B cell (primary cell): ENCODE data around the gene GALNT11. TPM values are rescaled to one million over a fixed set of nuclear protein-coding genes. Genes with fewer than 3 reads are reported as not detected.

Experiments
- ATAC-seq: fragments of 200-7000 bp; cut with Tn5 transposase; one replicate; pipeline ENCODE4 v1.10.0; 2021; ENCODE audit warnings: low read depth, mild to moderate bottlenecking, moderate number of reproducible peaks, moderate library complexity
- CTCF ChIA-PET: fragments of 350-600 bp; sonication (Branson Sonifier 250); formaldehyde crosslinking; loops from one replicate; lab custom pipeline; 2021; ENCODE audit warnings: antibody characterized with exemption, inconsistent platforms; lab: Charles Lee
- POLR2A ChIA-PET: fragments of 350-600 bp; sonication (Branson Sonifier 250); formaldehyde crosslinking; loops from one replicate; lab custom pipeline; 2021; ENCODE audit warnings: antibody characterized with exemption; lab: Charles Lee
- DNase-seq: peaks from one replicate; pipeline ENCODE4 v3.0.0; 2013
- H2AFZ ChIP-seq: 2 replicates; pipeline ENCODE4 v1.6.1; 2012; ENCODE audit warnings: mild to moderate bottlenecking, low read depth, low read length; ENCODE audit not compliant: insufficient read depth, poor library complexity, severe bottlenecking
- H3K27ac ChIP-seq, 2 donors: 1 replicate in 1 of 2; 2 replicates in 1 of 2; pipeline ENCODE4 v1.5.1; 2012 to 2013; ENCODE audit warnings: low read length in 2 of 2, mild to moderate bottlenecking in 2 of 2, moderate library complexity in 1 of 2
- H3K27me3 ChIP-seq, 4 experiments: fragments of 200-600 bp in 1 of 4; sonication (generic) in 1 of 4; replicated peaks in 1 of 4; 1 replicate in 2 of 4; 2 replicates in 2 of 4; pipeline versions ENCODE4 v1.6.1 to v1.7.0; 2013 to 2016; ENCODE audit warnings: low read length in 3 of 4, mild to moderate bottlenecking in 2 of 4, mixed read lengths in 1 of 4, moderate library complexity in 1 of 4; ENCODE audit not compliant: insufficient read depth in 4 of 4, control insufficient read depth in 3 of 4; ENCODE audit errors: control extremely low read depth in 1 of 4
- H3K36me3 ChIP-seq, 2 experiments: replicated peaks in 1 of 2; 1 replicate in 1 of 2; 2 replicates in 1 of 2; pipeline versions ENCODE4 v1.6.1 to v1.7.1; 2013; ENCODE audit warnings: low read length in 1 of 2; ENCODE audit not compliant: insufficient read depth in 2 of 2, control insufficient read depth in 1 of 2; ENCODE audit errors: control extremely low read depth in 1 of 2, extremely low read depth in 1 of 2
- H3K4me1 ChIP-seq, 2 donors: fragments of 200-600 bp in 1 of 2; sonication (generic) in 1 of 2; 1 replicate in 1 of 2; 2 replicates in 1 of 2; pipeline versions ENCODE4 v1.5.1 to v1.6.1; 2013 to 2017; ENCODE audit warnings: low read length in 2 of 2; ENCODE audit not compliant: control insufficient read depth in 2 of 2, insufficient read depth in 2 of 2
- H3K4me2 ChIP-seq: replicated peaks from 2 replicates; pipeline ENCODE3; 2012; ENCODE audit warnings: mild to moderate bottlenecking, low read depth, low read length; ENCODE audit not compliant: poor library complexity, severe bottlenecking
- H3K4me3 ChIP-seq, 5 experiments: fragments of 200-600 bp in 1 of 5; sonication (generic) in 1 of 5; 1 replicate in 3 of 5; 2 replicates in 2 of 5; pipeline versions ENCODE4 v1.5.1 to v1.7.0; 2011 to 2016; ENCODE audit warnings: low read length in 4 of 5, mild to moderate bottlenecking in 4 of 5, low read depth in 2 of 5, control low read depth in 1 of 5, moderate library complexity in 1 of 5; ENCODE audit not compliant: insufficient read depth in 1 of 5; ENCODE audit errors: control extremely low read depth in 1 of 5, extremely low read depth in 1 of 5
- H3K79me2 ChIP-seq: fragments of 200-600 bp; sonication (generic); one replicate; pipeline ENCODE4 v1.6.0; 2016; ENCODE audit warnings: low read length; ENCODE audit not compliant: control insufficient read depth, insufficient read depth
- H3K9ac ChIP-seq: fragments of 200-600 bp; sonication (generic); 2 replicates; pipeline ENCODE4 v1.6.1; 2017; ENCODE audit warnings: mild to moderate bottlenecking, low read length, moderate library complexity
- H3K9me3 ChIP-seq, 3 donors: one replicate each; pipeline versions ENCODE4 v1.6.1 to v1.7.1; 2013; ENCODE audit warnings: low read length in 2 of 3; ENCODE audit not compliant: control insufficient read depth in 2 of 3, insufficient read depth in 1 of 3; ENCODE audit errors: control extremely low read depth in 1 of 3
- H4K20me1 ChIP-seq: 2 replicates; pipeline ENCODE4 v1.6.0; 2012; ENCODE audit warnings: mild to moderate bottlenecking, low read length; ENCODE audit not compliant: insufficient read depth, control insufficient read depth, poor library complexity, severe bottlenecking
- H3K27ac Mint-ChIP-seq: one replicate; pipeline ENCODE4 v1.8.0; 2021; ENCODE audit warnings: mixed read lengths
- H3K27me3 Mint-ChIP-seq: one replicate; pipeline ENCODE4 v1.8.0; 2021; ENCODE audit warnings: mixed read lengths
- H3K4me1 Mint-ChIP-seq: one replicate; pipeline ENCODE4 v1.8.0; 2021; ENCODE audit warnings: mixed read lengths
- H3K4me3 Mint-ChIP-seq: one replicate; pipeline ENCODE4 v1.8.0; 2021; ENCODE audit warnings: mixed read lengths
- H3K9me3 Mint-ChIP-seq: one replicate; pipeline ENCODE4 v1.8.0; 2022; ENCODE audit warnings: mixed read lengths; ENCODE audit not compliant: insufficient read depth
- EZH2 ChIP-seq: IDR thresholded peaks from 2 replicates; pipeline ENCODE4 v1.6.1; 2012; ENCODE audit warnings: borderline replicate concordance, low read depth, mild to moderate bottlenecking, moderate library complexity, low read length; ENCODE audit not compliant: insufficient read depth, poor library complexity, severe bottlenecking
- WGBS: methylation state at CpG from one replicate; pipeline ENCODE4 v1.1.5; 2013; ENCODE audit warnings: missing lambda C conversion rate; ENCODE audit not compliant: insufficient coverage; 5-methylcytosine and 5-hydroxymethylcytosine counted together
- intact Hi-C: fragments of 100-400 bp; cut with micrococcal nuclease; formaldehyde crosslinking; loops from one replicate; pipeline ENCODE4 v1.10.0; 2022
- polyA plus RNA-seq: library from polyadenylated mRNA; depleted of rRNA; stranded (reverse); fragments of >200 nt; gene quantifications from 2 replicates; pipeline ENCODE4 v1.2.3, GENCODE V29; 2012
- total RNA-seq, 2 donors: library from RNA; stranded (reverse); fragments of 120-200 nt in 1 of 2; gene quantifications; 1 replicate in 1 of 2; 2 replicates in 1 of 2; pipeline versions ENCODE4 v1.2.3 to v1.2.4, GENCODE V29; 2013 to 2022
- TF ChIP-seq, protein P1 (sequence below): fragments of 200-600 bp; IDR thresholded peaks from one replicate; pipeline ENCODE4 v1.8.0; 2022; ENCODE audit warnings: antibody characterized with exemption, mild to moderate bottlenecking

GALNT11 gene
- total and polyA plus RNA-seq, 2 donors (not counting 1 experiment from before 2014, with no cell fraction given) = 13.8 to 14.5 TPM

- no peak for DNase-seq
- TF ChIP-seq, protein P1, sequence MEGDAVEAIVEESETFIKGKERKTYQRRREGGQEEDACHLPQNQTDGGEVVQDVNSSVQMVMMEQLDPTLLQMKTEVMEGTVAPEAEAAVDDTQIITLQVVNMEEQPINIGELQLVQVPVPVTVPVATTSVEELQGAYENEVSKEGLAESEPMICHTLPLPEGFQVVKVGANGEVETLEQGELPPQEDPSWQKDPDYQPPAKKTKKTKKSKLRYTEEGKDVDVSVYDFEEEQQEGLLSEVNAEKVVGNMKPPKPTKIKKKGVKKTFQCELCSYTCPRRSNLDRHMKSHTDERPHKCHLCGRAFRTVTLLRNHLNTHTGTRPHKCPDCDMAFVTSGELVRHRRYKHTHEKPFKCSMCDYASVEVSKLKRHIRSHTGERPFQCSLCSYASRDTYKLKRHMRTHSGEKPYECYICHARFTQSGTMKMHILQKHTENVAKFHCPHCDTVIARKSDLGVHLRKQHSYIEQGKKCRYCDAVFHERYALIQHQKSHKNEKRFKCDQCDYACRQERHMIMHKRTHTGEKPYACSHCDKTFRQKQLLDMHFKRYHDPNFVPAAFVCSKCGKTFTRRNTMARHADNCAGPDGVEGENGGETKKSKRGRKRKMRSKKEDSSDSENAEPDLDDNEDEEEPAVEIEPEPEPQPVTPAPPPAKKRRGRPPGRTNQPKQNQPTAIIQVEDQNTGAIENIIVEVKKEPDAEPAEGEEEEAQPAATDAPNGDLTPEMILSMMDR = no peak
- no peak for TF ChIP-seq EZH2
- H4K20me1 ChIP-seq = no peaks in the 10 kb centered on the region
- H3K4me2 ChIP-seq = no peak overlapping the region
- no peaks in the 10 kb centered on the region for H3K4me1 ChIP-seq
- ChIA-PET CTCF (no interaction called here), POLR2A (no interaction called here)
- Mint-ChIP-seq H3K4me3 (no peak overlapping the region), H3K4me1 (peaks cover 3% of the 10 kb centered on the region), H3K27me3 (no peaks in the 10 kb centered on the region), H3K9me3 (no peaks in the 10 kb centered on the region), H3K27ac (no peak overlapping the region)
- intact Hi-C loops = no loop called here
- 100% methylated on average over 1 of the region's 2 CpGs for WGBS
- no peak overlapping the region for H2AFZ ChIP-seq
- no peaks in the 10 kb centered on the region for H3K27me3 ChIP-seq
- no peak for ATAC-seq
- no peaks in the 10 kb centered on the region for H3K9me3 ChIP-seq
- peaks cover 29 to 80% of the 10 kb centered on the region in 2 experiments for H3K36me3 ChIP-seq
- H3K4me3 ChIP-seq = no peak overlapping the region
- H3K27ac ChIP-seq = no peak overlapping the region
- no peaks in the 10 kb centered on the region for H3K79me2 ChIP-seq
- no peak overlapping the region for H3K9ac ChIP-seq
These were observed 115.1 kb downstream of the GALNT11 start for GRCh38 chr7:152140560-152140959.

DNA sequence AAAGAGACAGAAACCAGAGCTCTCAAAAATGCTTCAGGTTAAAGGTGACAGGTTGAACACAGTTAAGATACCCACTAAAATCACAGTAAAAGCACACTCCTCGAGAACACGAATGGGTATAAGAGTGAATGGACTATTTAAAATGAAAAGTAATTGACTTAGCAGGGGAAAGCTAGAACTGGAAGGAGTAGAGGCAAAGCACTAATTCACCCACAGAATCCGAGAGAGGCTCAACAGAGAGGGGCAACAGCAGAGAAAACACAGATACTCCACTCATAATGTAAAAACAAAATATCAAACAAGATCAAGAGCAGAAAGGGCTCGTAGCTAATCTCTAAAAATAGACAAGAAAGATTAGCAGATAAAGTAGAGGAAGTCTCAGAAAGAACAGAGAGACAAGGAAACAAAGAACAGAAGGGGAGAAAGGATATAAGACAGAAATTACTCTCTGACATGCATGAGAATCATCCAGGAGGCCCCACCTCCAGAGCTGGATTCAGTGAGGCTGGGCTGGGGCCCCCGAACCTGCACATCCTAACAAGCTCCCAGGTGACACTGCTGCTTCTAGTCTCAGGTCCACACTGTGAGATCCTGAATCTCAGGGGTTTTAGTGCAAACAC, 117.6 kb downstream of the GALNT11 start:
- Mint-ChIP-seq H3K27ac (peak overlapping the region; percentile 1), H3K9me3 (no peaks in the 10 kb centered on the region), H3K4me3 (no peak overlapping the region), H3K27me3 (no peaks in the 10 kb centered on the region), H3K4me1 (peaks cover 3% of the 10 kb centered on the region)
- CTCF ChIA-PET = interaction anchor here (0.6 kb wide), 1 partner anchor 563 kb away, joined by 3 read pairs; no protein-coding TSS in a partner anchor
- H3K4me2 ChIP-seq = no peak overlapping the region
- intact Hi-C loops = no loop called here
- no peak overlapping the region for H3K4me3 ChIP-seq
- no peak overlapping the region for H2AFZ ChIP-seq
- H4K20me1 ChIP-seq = peaks cover 5% of the 10 kb centered on the region
- no peak overlapping the region for H3K9ac ChIP-seq
- no peaks in the 10 kb centered on the region for H3K4me1 ChIP-seq
- H3K36me3 ChIP-seq = peaks cover 32 to 90% of the 10 kb centered on the region in 2 experiments
- ATAC-seq (no peak), DNase-seq (no peak)
- no peak overlapping the region for H3K27ac ChIP-seq
- WGBS = 75% methylated on average over 1 of the region's 5 CpGs
- H3K79me2 ChIP-seq = no peaks in the 10 kb centered on the region
- no peaks in the 10 kb centered on the region for H3K9me3 ChIP-seq
- POLR2A ChIA-PET = no interaction called here
- H3K27me3 ChIP-seq = no peaks in the 10 kb centered on the region
- TF ChIP-seq EZH2 = no peak
- TF ChIP-seq, protein P1 = no peak
